GM23248 (cell line): ENCODE measurements around the gene RAB40A. TPM values are rescaled to one million over a fixed set of nuclear protein-coding genes. Genes with fewer than 3 reads are reported as not detected.
"Not testable (repeated sequence)": the region's sequence is repeated elsewhere in the genome, so short reads cannot be mapped to it uniquely, and the experiment has no call there.

Source experiments
- DNase-seq: peaks from one replicate; pipeline ENCODE4 v3.0.0-alpha.2; 2015
- H2AFZ ChIP-seq: fragments of 200-600 bp; sonication (generic); 2 replicates; pipeline ENCODE4 v1.6.1; 2016; ENCODE audit warnings: antibody characterized with exemption
- H3F3A ChIP-seq: fragments of 200-600 bp; sonication (generic); 2 replicates; pipeline ENCODE4 v1.6.1; 2016; ENCODE audit warnings: mild to moderate bottlenecking, antibody characterized with exemption, mixed run types; ENCODE audit not compliant: insufficient read depth
- H3K27ac ChIP-seq: fragments of 200-600 bp; sonication (generic); 2 replicates; pipeline ENCODE4 v1.5.1; 2016; ENCODE audit warnings: mild to moderate bottlenecking
- H3K27me3 ChIP-seq: fragments of 200-600 bp; sonication (generic); replicated peaks from 2 replicates; pipeline ENCODE4 v1.6.1; 2016; ENCODE audit warnings: mild to moderate bottlenecking; ENCODE audit not compliant: insufficient read depth
- H3K36me3 ChIP-seq: fragments of 200-600 bp; sonication (generic); 2 replicates; pipeline ENCODE4 v1.6.1; 2016; ENCODE audit warnings: low read depth, mild to moderate bottlenecking
- H3K4me1 ChIP-seq: fragments of 200-600 bp; sonication (generic); 2 replicates; pipeline ENCODE4 v1.6.1; 2016; ENCODE audit warnings: mild to moderate bottlenecking; ENCODE audit not compliant: insufficient read depth
- H3K4me2 ChIP-seq: fragments of 200-600 bp; sonication (generic); one replicate; pipeline ENCODE4 v1.6.1; 2016; ENCODE audit warnings: mild to moderate bottlenecking; ENCODE audit not compliant: unreplicated experiment
- H3K4me3 ChIP-seq: fragments of 200-600 bp; sonication (generic); 2 replicates; pipeline ENCODE4 v1.5.1; 2016; ENCODE audit warnings: mild to moderate bottlenecking
- H3K79me2 ChIP-seq: fragments of 200-600 bp; sonication (generic); 2 replicates; pipeline ENCODE4 v1.6.1; 2016; ENCODE audit warnings: mild to moderate bottlenecking; ENCODE audit not compliant: insufficient read depth
- H3K9ac ChIP-seq: fragments of 200-600 bp; sonication (generic); 2 replicates; pipeline ENCODE4 v1.6.1; 2016; ENCODE audit warnings: mild to moderate bottlenecking
- H3K9me2 ChIP-seq: fragments of 200-600 bp; sonication (generic); 2 replicates; pipeline ENCODE4 v1.6.1; 2016; ENCODE audit warnings: mixed run types, mild to moderate bottlenecking, moderate library complexity; ENCODE audit not compliant: insufficient read depth
- H3K9me3 ChIP-seq: fragments of 200-600 bp; sonication (generic); one replicate; pipeline ENCODE4 v1.6.1; 2017; ENCODE audit warnings: low read depth
- H4K20me1 ChIP-seq: fragments of 200-600 bp; sonication (generic); 2 replicates; pipeline ENCODE4 v1.6.0; 2016; ENCODE audit not compliant: insufficient read depth
- EZH2 ChIP-seq: fragments of 200-600 bp; sonication (generic); IDR thresholded peaks from 2 replicates; pipeline ENCODE4 v1.6.1; 2018; ENCODE audit warnings: antibody characterized with exemption, mild to moderate bottlenecking; ENCODE audit not compliant: insufficient read depth, poor library complexity, severe bottlenecking
- EZH2phosphoT487 ChIP-seq: fragments of 200-600 bp; sonication (generic); IDR thresholded peaks from 2 replicates; pipeline ENCODE4 v1.6.1; 2018; ENCODE audit warnings: antibody characterized with exemption, moderate library complexity, mild to moderate bottlenecking, low read depth; ENCODE audit not compliant: insufficient read depth
- WGBS, 2 experiments: methylation state at CpG; one replicate each; pipeline ENCODE4 v1.1.6; 2015 to 2017; ENCODE audit warnings: low lambda C conversion rate in 2 of 2, low coverage in 1 of 2; ENCODE audit errors: missing lambda C conversion rate in 2 of 2; 5-methylcytosine and 5-hydroxymethylcytosine counted together
- in situ Hi-C: fragments of 300-500 bp; cut with MboI; formaldehyde crosslinking; loops from 2 replicates; pipeline ENCODE4 v1.15.0; 2020
- polyA plus RNA-seq: library from polyadenylated mRNA; unstranded; fragments of >200 nt; fragmentation: Nextera tagmentation; extraction: Ambion mirVana; gene quantifications from 2 replicates; pipeline ENCODE4 v1.2.1, GENCODE V29; 2016
- total RNA-seq: library from RNA; depleted of rRNA; stranded (reverse); fragments of >200 nt; shearing (Covaris generic); gene quantifications from 2 replicates; pipeline ENCODE4 v1.2.3, GENCODE V29; 2014

RAB40A gene
- total and polyA plus RNA-seq, 2 experiments from 2014 or later, result 0.34 TPM; not detected in 1

DNA sequence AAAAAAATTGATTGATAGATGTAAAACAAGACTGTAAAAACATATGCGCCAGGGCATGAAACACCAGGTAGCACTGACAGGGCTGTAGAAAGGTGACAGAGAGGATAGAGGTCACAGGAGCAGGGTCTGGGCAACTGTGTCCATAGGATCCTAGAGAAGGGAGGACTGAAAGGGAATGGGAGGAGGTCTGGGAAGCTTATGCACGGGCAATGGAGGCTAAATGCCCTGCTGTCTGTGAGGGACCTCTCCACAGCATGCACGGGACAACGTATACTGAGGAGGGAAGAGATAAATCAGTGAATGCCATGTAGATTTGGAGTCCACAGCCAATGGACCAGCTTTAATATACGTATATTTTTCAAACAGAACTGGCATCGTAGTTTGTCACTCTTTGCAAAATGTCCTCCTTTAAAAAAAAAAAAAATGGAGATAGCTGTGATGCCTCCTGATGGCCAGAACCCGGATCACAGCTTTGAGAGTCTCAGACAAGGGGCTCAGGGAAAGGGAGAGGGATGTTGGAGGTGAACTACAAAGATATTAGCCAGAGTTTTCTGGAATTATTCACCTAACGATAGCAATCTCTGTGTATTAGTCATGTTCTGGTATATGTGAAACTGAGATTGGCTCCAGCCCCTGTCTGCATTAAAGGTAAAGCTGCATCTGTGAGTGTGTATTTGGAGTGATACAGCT, 16.0 kb downstream of the RAB40A start:
- Histone ChIP-seq H3K9me2 (no peaks in the 10 kb centered on the region), H3K4me3 (no peak overlapping the region), H3K27me3 (no peaks in the 10 kb centered on the region), H3F3A (no peaks in the 10 kb centered on the region), H3K9me3 (no peaks in the 10 kb centered on the region), H3K4me1 (peaks cover 11% of the 10 kb centered on the region; the same call in 1 of the 2 replicates), H4K20me1 (no peaks in the 10 kb centered on the region), H3K79me2 (no peaks in the 10 kb centered on the region), H3K27ac (no peak overlapping the region), H3K4me2 (peak overlapping the region; percentile 12), H2AFZ (peak overlapping the region; percentile 65; the same call in 1 of the 2 replicates), H3K9ac (0 out of 2 replicates have a peak overlapping the region, but pooled peaks have one; percentile 14), H3K36me3 (no peaks in the 10 kb centered on the region)
- TF ChIP-seq EZH2 (no peak), EZH2phosphoT487 (no peak)
- 4 to 11% methylated on average over 7 to 8 of the region's 8 CpGs for WGBS, 2 experiments
- in situ Hi-C loops, result no loop called here
- DNase-seq, result peak; percentile 50

DNA sequence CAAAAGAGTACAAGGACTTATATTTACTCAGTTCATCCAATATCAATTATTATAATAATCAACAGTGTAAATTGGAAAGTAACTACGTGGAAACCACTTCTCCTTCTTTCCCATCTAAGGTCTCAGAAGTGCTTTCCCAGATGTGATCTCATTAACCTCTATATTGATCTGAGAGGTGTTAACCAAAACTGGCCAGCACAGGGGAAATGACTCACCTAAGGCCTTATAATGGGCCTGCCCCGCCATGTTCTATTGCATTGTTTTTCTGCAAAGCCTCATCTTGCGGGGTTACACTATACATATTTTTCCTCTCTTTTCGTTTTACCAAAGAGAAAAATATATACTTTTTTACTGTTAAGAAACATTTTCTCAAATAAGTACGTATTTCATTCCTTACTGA, 20.5 kb downstream of the RAB40A start:
- Histone ChIP-seq H3K9me3 (no peaks in the 10 kb centered on the region), H3K4me2 (no peak overlapping the region), H3K9me2 (no peaks in the 10 kb centered on the region), H3K4me1 (peaks cover 11% of the 10 kb centered on the region; the same call in 1 of the 2 replicates), H3K36me3 (no peaks in the 10 kb centered on the region), H3K9ac (no peak overlapping the region), H4K20me1 (no peaks in the 10 kb centered on the region), H3K4me3 (no peak overlapping the region), H3K27me3 (no peaks in the 10 kb centered on the region), H3F3A (no peaks in the 10 kb centered on the region), H3K27ac (no peak overlapping the region), H2AFZ (no peak overlapping the region), H3K79me2 (no peaks in the 10 kb centered on the region)
- TF ChIP-seq EZH2phosphoT487 (no peak), EZH2 (no peak)
- no peak for DNase-seq
- in situ Hi-C loops, result no loop called here
- WGBS, 2 experiments, result 94 to 98% methylated on average over 5 of the region's 5 CpGs

DNA sequence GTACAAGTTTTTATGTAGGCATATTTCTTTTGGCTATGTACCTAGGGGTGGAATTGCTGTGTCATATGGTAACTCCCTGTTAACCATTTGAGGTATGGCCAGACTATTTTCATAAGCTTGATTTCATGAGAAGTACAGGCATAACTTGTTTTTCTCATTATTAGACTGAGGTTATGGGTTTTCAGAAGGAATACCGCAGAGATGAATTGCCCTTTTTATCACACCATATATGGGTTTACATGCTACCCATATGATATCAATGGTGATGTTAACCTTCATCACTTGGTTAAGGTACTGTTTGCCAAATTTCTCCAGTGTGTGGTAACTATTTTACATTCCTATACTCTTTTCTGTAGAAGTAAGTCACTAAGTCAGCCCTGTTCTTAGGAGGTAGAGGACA, 23.5 kb downstream of the RAB40A start:
- Histone ChIP-seq H3K9me2 (no peaks in the 10 kb centered on the region), H3K4me1 (no peaks in the 10 kb centered on the region), H3K4me3 (no peak overlapping the region), H3K27ac (no peak overlapping the region), H3K79me2 (no peaks in the 10 kb centered on the region), H3K36me3 (no peaks in the 10 kb centered on the region), H4K20me1 (no peaks in the 10 kb centered on the region), H2AFZ (no peak overlapping the region), H3K9me3 (no peaks in the 10 kb centered on the region), H3K4me2 (no peak overlapping the region), H3K27me3 (no peaks in the 10 kb centered on the region), H3K9ac (no peak overlapping the region), H3F3A (no peaks in the 10 kb centered on the region)
- DNase-seq, result no peak
- WGBS, 2 experiments, result 80 to 94% methylated on average over 1 of the region's 1 CpG
- in situ Hi-C loops, result no loop called here
- TF ChIP-seq EZH2 (no peak), EZH2phosphoT487 (no peak)

DNA sequence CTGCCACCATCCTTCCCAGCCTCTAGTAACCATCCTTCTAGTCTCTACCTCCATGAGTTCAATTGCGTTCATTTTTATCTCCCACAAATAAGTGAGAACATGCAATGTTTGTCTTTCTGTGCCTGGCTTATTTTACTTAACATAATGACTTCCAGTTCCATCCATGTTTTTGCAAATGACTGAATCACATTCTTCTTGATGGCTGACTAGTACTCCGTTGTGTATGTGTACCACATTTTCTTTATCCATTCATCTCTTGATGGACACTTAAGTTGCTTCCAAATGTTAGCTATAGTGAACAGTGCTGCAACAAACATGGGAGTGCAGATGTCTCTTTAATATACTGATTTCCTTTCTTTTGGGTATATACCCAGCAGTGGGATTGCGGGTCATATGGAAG, 25.7 kb downstream of the RAB40A start:
- in situ Hi-C loops, result not testable (repeated sequence)

DNA sequence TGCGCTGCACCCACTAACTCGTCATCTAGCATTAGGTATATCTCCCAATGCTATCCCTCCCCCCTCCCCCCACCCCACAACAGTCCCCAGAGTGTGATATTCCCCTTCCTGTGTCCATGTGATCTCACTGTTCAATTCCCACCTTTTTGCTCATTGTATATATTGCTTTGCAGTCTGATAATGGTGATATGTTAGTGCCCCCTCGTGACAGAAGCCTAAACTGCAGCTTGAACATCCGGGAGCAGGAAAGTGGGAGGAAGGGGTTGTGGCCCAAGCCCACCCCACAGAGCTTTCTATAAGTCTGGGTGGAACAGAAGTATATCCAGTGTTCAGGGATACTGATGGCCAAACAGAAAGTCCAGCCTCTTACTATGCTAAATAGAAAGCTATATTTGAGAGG, 29.6 kb downstream of the RAB40A start:
- in situ Hi-C loops, H3K9me3 ChIP-seq, H3K4me2 ChIP-seq, H3K4me3 ChIP-seq, H3K36me3 ChIP-seq, H2AFZ ChIP-seq, H3K4me1 ChIP-seq, H3K27me3 ChIP-seq, H3K79me2 ChIP-seq, H3K27ac ChIP-seq, H3K9me2 ChIP-seq, H3F3A ChIP-seq, H4K20me1 ChIP-seq, H3K9ac ChIP-seq: not testable (repeated sequence)
- WGBS, 2 experiments, result 0 to 25% methylated on average over 2 to 4 of the region's 4 CpGs
- DNase-seq, result peak; percentile 31

More for the DNA sequence above, 25.7 kb downstream of the RAB40A start:
- H3K9ac ChIP-seq, H3K9me2 ChIP-seq, H2AFZ ChIP-seq, H3K4me3 ChIP-seq, H3K27ac ChIP-seq, H3K36me3 ChIP-seq, H3K4me2 ChIP-seq, H3K4me1 ChIP-seq, H3K27me3 ChIP-seq, H3K9me3 ChIP-seq, DNase-seq, H3F3A ChIP-seq, H4K20me1 ChIP-seq, H3K79me2 ChIP-seq: not testable (repeated sequence)
- 92 to 94% methylated on average over 3 of the region's 3 CpGs for WGBS, 2 experiments
